Retinal pigment epithelial cell (primary cell): ENCODE data around the gene SDC4.

Experiments
- DNase-seq: peaks from one replicate; pipeline ENCODE4 v3.0.0-alpha.2; 2010; ENCODE audit warnings: low read depth
- H3K4me3 ChIP-seq: 2 replicates; pipeline ENCODE4 v1.5.1; 2011; ENCODE audit warnings: mild to moderate bottlenecking, low read length, control low read depth, moderate library complexity
- TF ChIP-seq, protein P1 (sequence below): conservative IDR thresholded peaks from 2 replicates; pipeline ENCODE4 v1.5.1; 2011; ENCODE audit warnings: low read depth, low read length, control low read depth, inconsistent platforms

The SDC4 gene

DNA sequence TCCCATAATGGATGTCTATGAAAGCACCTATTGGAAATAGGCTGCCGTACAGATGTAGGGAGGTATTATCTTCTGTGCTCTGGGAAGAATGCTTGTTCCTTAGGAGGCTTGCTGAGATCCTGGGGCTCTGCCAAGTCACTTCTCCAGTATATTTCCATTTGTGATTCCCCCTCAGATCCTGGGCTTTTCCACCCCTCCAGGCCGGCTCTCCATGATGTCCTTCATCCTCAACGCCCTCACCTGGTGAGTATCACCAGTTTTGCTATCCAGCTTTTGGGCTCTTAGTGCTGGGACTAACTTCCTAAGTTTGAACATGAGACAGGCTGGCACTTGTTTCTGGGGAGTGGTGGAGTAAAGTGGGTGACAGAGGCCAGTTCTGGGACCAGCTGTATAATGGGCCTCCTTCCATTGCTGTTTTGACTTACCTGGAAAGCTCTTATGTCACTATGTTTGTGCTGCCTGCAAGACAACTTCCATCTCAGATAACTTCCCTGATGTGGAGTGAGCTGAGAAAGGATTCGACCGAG lies 17.3 kb upstream of the SDC4 start:
- TF ChIP-seq, protein P1, sequence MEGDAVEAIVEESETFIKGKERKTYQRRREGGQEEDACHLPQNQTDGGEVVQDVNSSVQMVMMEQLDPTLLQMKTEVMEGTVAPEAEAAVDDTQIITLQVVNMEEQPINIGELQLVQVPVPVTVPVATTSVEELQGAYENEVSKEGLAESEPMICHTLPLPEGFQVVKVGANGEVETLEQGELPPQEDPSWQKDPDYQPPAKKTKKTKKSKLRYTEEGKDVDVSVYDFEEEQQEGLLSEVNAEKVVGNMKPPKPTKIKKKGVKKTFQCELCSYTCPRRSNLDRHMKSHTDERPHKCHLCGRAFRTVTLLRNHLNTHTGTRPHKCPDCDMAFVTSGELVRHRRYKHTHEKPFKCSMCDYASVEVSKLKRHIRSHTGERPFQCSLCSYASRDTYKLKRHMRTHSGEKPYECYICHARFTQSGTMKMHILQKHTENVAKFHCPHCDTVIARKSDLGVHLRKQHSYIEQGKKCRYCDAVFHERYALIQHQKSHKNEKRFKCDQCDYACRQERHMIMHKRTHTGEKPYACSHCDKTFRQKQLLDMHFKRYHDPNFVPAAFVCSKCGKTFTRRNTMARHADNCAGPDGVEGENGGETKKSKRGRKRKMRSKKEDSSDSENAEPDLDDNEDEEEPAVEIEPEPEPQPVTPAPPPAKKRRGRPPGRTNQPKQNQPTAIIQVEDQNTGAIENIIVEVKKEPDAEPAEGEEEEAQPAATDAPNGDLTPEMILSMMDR, result no peak
- no peak for DNase-seq
- H3K4me3 ChIP-seq, result no peak overlapping the region

DNA sequence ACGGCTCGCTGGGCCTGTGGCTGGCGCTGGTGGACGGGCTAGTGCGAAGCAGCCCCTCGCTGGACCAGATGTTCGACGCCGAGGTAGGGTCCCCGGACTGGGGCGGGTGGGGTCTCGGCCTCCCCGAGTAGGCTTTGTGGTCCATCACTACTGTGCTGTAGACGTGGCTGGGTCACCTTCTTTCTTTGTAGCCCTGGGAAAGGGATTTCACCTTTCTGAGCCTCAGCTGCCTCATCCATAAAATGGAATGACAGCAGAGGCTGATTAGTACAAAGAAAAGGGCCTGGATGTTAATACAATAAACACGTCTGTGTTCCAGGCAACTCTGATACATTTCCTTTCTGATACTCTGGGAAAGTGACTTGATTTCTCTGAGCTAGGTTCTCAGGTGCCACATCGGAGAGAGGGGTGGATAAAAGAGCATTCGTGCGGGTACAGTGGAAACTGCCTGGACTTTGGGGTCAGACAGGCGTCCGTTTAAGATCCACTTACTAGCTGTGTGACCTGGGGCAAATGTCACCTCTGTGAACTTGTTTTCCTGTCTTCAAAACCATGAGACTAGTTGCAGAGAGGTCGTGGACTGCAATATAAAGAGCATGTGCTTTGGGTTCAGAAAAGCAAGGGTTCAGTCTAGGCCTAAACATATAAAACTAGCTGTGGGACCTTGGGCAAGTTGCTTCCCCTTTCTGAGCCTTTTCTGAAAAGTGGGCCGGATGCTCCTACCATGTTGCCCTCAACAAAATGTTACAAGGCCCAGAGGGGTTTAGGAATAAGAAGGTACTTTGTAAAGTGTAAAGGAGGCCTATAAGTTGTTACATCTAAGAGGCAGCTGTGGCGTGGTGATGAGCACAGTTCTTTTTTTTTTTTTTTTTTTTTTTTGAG lies 15.6 kb upstream of the SDC4 start:
- no peak for DNase-seq
- H3K4me3 ChIP-seq, result peak overlapping the region; percentile 72
- TF ChIP-seq, protein P1, result no peak

DNA sequence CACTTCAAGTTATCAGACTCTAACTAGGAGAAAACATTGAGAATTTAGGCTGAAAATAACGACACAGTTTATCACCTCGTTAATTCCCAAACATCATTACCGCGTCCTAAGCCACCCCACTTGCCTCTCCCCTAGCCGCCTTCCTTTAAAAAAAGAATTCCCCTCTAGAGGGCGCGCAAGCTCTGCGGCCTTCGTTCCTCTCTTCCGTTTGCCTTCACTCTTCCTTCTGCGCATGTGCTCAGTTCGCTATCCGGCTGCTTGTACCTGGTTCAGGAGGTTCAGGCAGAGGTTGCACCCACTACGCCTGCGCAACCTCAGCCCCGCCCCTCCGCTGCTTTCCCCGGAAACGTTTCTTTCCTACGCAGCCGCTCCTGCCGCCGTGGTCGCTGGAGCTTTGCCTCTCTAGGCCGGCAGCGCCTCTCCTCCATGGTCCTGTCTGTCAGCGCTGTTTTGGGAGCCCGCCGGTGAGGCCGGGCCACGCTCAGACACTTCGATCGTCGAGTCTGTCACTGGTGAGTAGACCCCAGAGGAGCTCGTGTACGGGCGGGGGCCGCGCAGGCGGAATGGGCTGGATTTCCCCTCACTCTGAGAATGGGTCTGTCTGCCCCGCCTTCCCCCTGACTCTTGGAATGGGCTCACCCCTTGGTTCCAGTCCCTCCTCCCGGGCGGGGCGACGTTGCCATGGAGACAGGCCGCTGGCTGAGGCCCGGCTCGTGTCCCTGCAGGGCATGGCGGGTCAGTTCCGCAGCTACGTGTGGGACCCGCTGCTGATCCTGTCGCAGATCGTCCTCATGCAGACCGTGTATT lies 14.8 kb upstream of the SDC4 start, which contains the start of gene SYS1:
SYS1 (plus strand) TSS at position 353 of the 807 bp plus-strand sequence; CDS start at position 729, 376 bp downstream.
- TF ChIP-seq, protein P1, result peak; percentile 81
- peak; percentile 93 for DNase-seq
- peak within 1 kb of the TSS; percentile 72 for H3K4me3 ChIP-seq

DNA sequence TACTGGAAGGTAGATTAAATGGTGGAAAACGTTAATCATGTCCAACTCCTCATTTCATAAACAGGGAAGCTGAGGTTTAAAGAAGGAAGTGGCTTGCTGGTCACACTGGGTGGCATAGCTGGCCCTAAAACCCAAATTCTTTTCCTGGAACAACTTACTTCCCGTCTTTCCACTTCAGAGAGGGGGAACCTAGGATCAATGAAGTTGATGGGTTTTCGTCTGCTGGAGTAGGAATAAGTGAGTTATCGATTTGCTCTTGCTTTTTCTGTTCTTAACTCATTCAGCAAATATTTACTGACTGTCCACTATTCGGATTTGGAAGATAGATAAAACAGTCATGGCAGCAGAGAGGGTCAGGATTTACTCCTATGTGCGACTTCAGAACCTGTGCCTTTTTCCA lies 13.6 kb upstream of the SDC4 start:
- TF ChIP-seq, protein P1, result no peak

DNA sequence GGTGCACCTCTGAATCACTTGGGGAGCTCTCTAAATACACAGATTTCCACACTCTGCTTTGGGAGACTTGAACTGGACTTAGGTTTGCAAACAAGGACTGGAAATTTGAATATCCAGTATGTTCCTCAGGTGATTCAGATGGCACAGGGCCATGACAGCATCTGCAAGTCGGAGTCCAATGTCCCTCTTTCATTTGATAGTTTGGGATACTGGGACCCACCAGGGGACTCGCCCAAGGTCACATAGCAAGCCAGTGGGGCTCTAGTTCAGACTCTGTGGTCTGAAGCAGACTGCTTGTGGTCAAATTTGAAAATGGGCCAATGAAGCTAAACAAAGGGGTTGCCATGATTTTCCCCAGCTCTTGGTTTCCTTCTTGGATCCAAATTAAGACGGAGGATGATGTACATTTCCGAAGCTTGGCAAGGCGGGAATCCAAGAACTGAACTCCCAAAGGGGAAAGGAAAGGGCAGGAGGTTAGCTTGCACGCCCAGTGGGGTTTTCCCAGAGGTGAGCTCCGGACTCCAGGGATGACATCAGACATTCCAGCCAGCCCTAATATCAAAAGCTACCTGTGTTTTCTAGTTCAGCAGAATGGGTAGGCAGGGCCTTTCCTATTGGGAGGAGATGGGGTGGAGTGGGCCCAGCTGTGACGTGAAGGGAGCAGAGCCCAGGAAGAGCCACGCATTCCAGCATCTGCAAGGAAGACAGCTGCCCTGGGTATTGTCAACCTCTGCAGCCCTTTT lies 11.4 kb upstream of the SDC4 start:
- TF ChIP-seq, protein P1, result no peak
- no peak overlapping the region for H3K4me3 ChIP-seq
- no peak for DNase-seq

More for the DNA sequence above, 13.6 kb upstream of the SDC4 start:
- DNase-seq, result no peak
- no peak overlapping the region for H3K4me3 ChIP-seq

DNA sequence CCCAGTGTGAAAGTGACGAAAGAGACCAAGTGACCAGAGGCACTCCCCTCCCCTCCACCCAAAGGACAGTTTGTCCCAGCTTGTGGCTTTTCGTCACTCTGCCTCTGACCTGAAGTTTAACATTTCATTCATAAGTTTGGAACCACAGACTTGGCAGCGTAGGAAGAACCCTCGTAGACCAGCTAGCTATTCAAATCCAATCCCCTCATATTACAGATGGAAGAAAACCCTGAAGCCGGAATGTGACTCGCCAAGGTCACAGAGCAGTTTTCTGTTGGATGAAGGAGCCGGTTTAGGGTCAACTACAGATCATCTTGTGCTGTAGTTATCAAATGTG lies 10.8 kb upstream of the SDC4 start:
- no peak for DNase-seq
- no peak overlapping the region for H3K4me3 ChIP-seq
- TF ChIP-seq, protein P1, result no peak
